Measurements from ENCODE around the gene NUMA1.

GRCh38 chr11:72037554-72038311, 42.6 kb downstream of the NUMA1 start:
- TF ChIP-seq ZFX (IDR thresholded peaks at IDR 0.05) (no peak), CTCF (conservative IDR thresholded peaks at IDR 0.05) (no peak)
